ENCODE data around the gene ANAPC1.
"Not testable (repeated sequence)": the region's sequence is repeated elsewhere in the genome, so short reads cannot be mapped to it uniquely, and the experiment has no call there.

GRCh38 chr2:111760697-111761284, 123.2 kb downstream of the ANAPC1 start:
- TF ChIP-seq CTCF, POLR2A (IDR thresholded peaks at IDR 0.05): not testable (repeated sequence)
